ENCODE data around the gene CUBN. TPM values are rescaled to one million over a fixed set of nuclear protein-coding genes. Genes with fewer than 3 reads are reported as not detected.

The CUBN gene
- total and polyA plus RNA-seq, 2 experiments from 2014 or later: 0.41 to 0.65 TPM

- Histone ChIP-seq H3K36me3 (ENCODE audit: low read depth) (no peaks in the 10 kb centered on the region), H3K9me3 (ENCODE audit: low read depth) (no peaks in the 10 kb centered on the region), H3K27ac (no peak overlapping the region), H3K9me2 (ENCODE audit: insufficient read depth) (no peaks in the 10 kb centered on the region), H3K79me2 (ENCODE audit: insufficient read depth) (peaks cover 100% of the 10 kb centered on the region), H3K4me2 (ENCODE audit: unreplicated experiment) (no peak overlapping the region), H3K4me3 (no peak overlapping the region), H2AFZ (no peak overlapping the region), H3K4me1 (ENCODE audit: insufficient read depth) (no peaks in the 10 kb centered on the region), H3K9ac (no peak overlapping the region), H4K20me1 (ENCODE audit: insufficient read depth) (no peaks in the 10 kb centered on the region; the same call in 1 of the 2 replicates), H3K27me3 (replicated peaks; ENCODE audit: insufficient read depth) (no peaks in the 10 kb centered on the region), H3F3A (ENCODE audit: insufficient read depth) (0 out of 2 replicates have a peak, but pooled peaks cover 7% of the 10 kb centered on the region)
- 80 to 85% methylated on average over 6 of the region's 6 CpGs for WGBS, 2 experiments (ENCODE audit: low coverage in 1 of 2, low lambda C conversion rate in 2 of 2, missing lambda C conversion rate in 2 of 2)
- peak; percentile 61 for DNase-seq
- in situ Hi-C loops (cut with MboI): no loop called here
- no peak for TF ChIP-seq EZH2 (IDR thresholded peaks at IDR 0.05; ENCODE audit: insufficient read depth, poor library complexity, severe bottlenecking)
- no peak for TF ChIP-seq EZH2phosphoT487 (IDR thresholded peaks at IDR 0.05; ENCODE audit: insufficient read depth, low read depth)
Observed at GRCh38 chr10:16809074-16809718, 320.4 kb downstream of the CUBN start.

- in situ Hi-C loops (cut with MboI): no loop called here
- 98% methylated on average over 4 of the region's 4 CpGs for WGBS, 2 experiments (ENCODE audit: low coverage in 1 of 2, low lambda C conversion rate in 2 of 2, missing lambda C conversion rate in 2 of 2)
- TF ChIP-seq EZH2phosphoT487 (IDR thresholded peaks at IDR 0.05; ENCODE audit: insufficient read depth, low read depth): no peak
- TF ChIP-seq EZH2 (IDR thresholded peaks at IDR 0.05; ENCODE audit: insufficient read depth, poor library complexity, severe bottlenecking): no peak
Observed at GRCh38 chr10:16804123-16804522, 325.5 kb downstream of the CUBN start.

GRCh38 chr10:16803464-16803863 lies 326.1 kb downstream of the CUBN start:
- no peak for DNase-seq
- H3K27me3 ChIP-seq (replicated peaks; ENCODE audit: insufficient read depth): no peaks in the 10 kb centered on the region
- in situ Hi-C loops (cut with MboI): no loop called here
- no peaks in the 10 kb centered on the region for H3F3A ChIP-seq (ENCODE audit: insufficient read depth)
- whole genome bisulfite sequencing, 2 experiments (ENCODE audit: low coverage in 1 of 2, low lambda C conversion rate in 2 of 2, missing lambda C conversion rate in 2 of 2): 8% methylated on average over 2 of the region's 2 CpGs
- H3K36me3 ChIP-seq (ENCODE audit: low read depth): no peaks in the 10 kb centered on the region
- TF ChIP-seq EZH2phosphoT487 (IDR thresholded peaks at IDR 0.05; ENCODE audit: insufficient read depth, low read depth): no peak
- no peak for TF ChIP-seq EZH2 (IDR thresholded peaks at IDR 0.05; ENCODE audit: insufficient read depth, poor library complexity, severe bottlenecking)
- peaks cover 100% of the 10 kb centered on the region for H3K79me2 ChIP-seq (ENCODE audit: insufficient read depth)
- no peak overlapping the region for H3K27ac ChIP-seq
- H3K9ac ChIP-seq: no peak overlapping the region
- no peak overlapping the region for H3K4me3 ChIP-seq
- H2AFZ ChIP-seq: no peak overlapping the region
- peaks cover 12% of the 10 kb centered on the region; the same call in 1 of the 2 replicates for H4K20me1 ChIP-seq (ENCODE audit: insufficient read depth)
- H3K9me3 ChIP-seq (ENCODE audit: low read depth): no peaks in the 10 kb centered on the region
- no peak overlapping the region for H3K4me2 ChIP-seq (ENCODE audit: unreplicated experiment)
- H3K9me2 ChIP-seq (ENCODE audit: insufficient read depth): no peaks in the 10 kb centered on the region
- 0 out of 2 replicates have a peak, but pooled peaks cover 6% of the 10 kb centered on the region for H3K4me1 ChIP-seq (ENCODE audit: insufficient read depth)

More at GRCh38 chr10:16804123-16804522, 325.5 kb downstream of the CUBN start:
- no peak overlapping the region for H3K4me3 ChIP-seq
- peaks cover 100% of the 10 kb centered on the region for H3K79me2 ChIP-seq (ENCODE audit: insufficient read depth)
- no peak overlapping the region for H3K27ac ChIP-seq
- no peaks in the 10 kb centered on the region for H3K9me3 ChIP-seq (ENCODE audit: low read depth)
- H3K36me3 ChIP-seq (ENCODE audit: low read depth): no peaks in the 10 kb centered on the region
- peaks cover 12% of the 10 kb centered on the region; the same call in 1 of the 2 replicates for H4K20me1 ChIP-seq (ENCODE audit: insufficient read depth)
- H3K27me3 ChIP-seq (replicated peaks; ENCODE audit: insufficient read depth): no peaks in the 10 kb centered on the region
- no peak overlapping the region for H3K9ac ChIP-seq
- 0 out of 2 replicates have a peak, but pooled peaks cover under 1% of the 10 kb centered on the region for H3F3A ChIP-seq (ENCODE audit: insufficient read depth)
- H3K9me2 ChIP-seq (ENCODE audit: insufficient read depth): no peaks in the 10 kb centered on the region
- H3K4me1 ChIP-seq (ENCODE audit: insufficient read depth): 0 out of 2 replicates have a peak, but pooled peaks cover 6% of the 10 kb centered on the region
- H2AFZ ChIP-seq: no peak overlapping the region
- no peak for DNase-seq
- H3K4me2 ChIP-seq (ENCODE audit: unreplicated experiment): no peak overlapping the region

GRCh38 chr10:16799621-16800020 lies 330.0 kb downstream of the CUBN start:
- 47 to 51% methylated on average over 8 of the region's 8 CpGs for WGBS, 2 experiments (ENCODE audit: low coverage in 1 of 2, low lambda C conversion rate in 2 of 2, missing lambda C conversion rate in 2 of 2)
- Histone ChIP-seq H3F3A (ENCODE audit: insufficient read depth) (no peaks in the 10 kb centered on the region), H4K20me1 (ENCODE audit: insufficient read depth) (peaks cover 15% of the 10 kb centered on the region; the same call in 1 of the 2 replicates), H3K4me3 (no peak overlapping the region), H3K79me2 (ENCODE audit: insufficient read depth) (peaks cover 100% of the 10 kb centered on the region), H3K9me3 (ENCODE audit: low read depth) (no peaks in the 10 kb centered on the region), H3K4me1 (ENCODE audit: insufficient read depth) (0 out of 2 replicates have a peak, but pooled peaks cover 6% of the 10 kb centered on the region), H3K9ac (no peak overlapping the region), H3K27me3 (replicated peaks; ENCODE audit: insufficient read depth) (no peaks in the 10 kb centered on the region), H3K9me2 (ENCODE audit: insufficient read depth) (no peaks in the 10 kb centered on the region), H3K27ac (no peak overlapping the region), H2AFZ (no peak overlapping the region), H3K4me2 (ENCODE audit: unreplicated experiment) (no peak overlapping the region), H3K36me3 (ENCODE audit: low read depth) (no peaks in the 10 kb centered on the region)
- in situ Hi-C loops (cut with MboI): loop anchor here (25.0 kb wide), 1 partner anchor 912 kb away; no protein-coding TSS in a partner anchor
- DNase-seq: no peak
- TF ChIP-seq EZH2 (IDR thresholded peaks at IDR 0.05; ENCODE audit: insufficient read depth, poor library complexity, severe bottlenecking) (no peak), EZH2phosphoT487 (IDR thresholded peaks at IDR 0.05; ENCODE audit: insufficient read depth, low read depth) (no peak)
